Tibial artery (tissue), 4 donors: ENCODE measurements around the gene PERCC1.

ENCODE experiments used
- DNase-seq, 2 donors: peaks; one replicate each; pipeline ENCODE4 v3.0.0-alpha.2; 2019
- H3K27ac ChIP-seq, 2 donors: fragments of 200-600 bp; sonication (generic) in 1 of 2; 1 replicate in 1 of 2; 2 replicates in 1 of 2; pipeline ENCODE4 v1.5.1; 2018 to 2019; ENCODE audit warnings: mild to moderate bottlenecking in 1 of 2
- H3K27me3 ChIP-seq, 2 donors: fragments of 200-600 bp; sonication (generic) in 1 of 2; one replicate each; pipeline versions ENCODE4 v1.5.1 to v1.6.0; 2016 to 2019
- H3K36me3 ChIP-seq, 3 donors: fragments of 200-600 bp; sonication (generic) in 2 of 3; one replicate each; pipeline ENCODE4 v1.5.1; 2016 to 2019; ENCODE audit warnings: mild to moderate bottlenecking in 2 of 3
- H3K4me1 ChIP-seq, 4 donors: fragments of 200-600 bp; sonication (generic) in 2 of 4; 1 replicate in 3 of 4; 2 replicates in 1 of 4; pipeline ENCODE4 v1.5.1; 2016 to 2019
- H3K4me3 ChIP-seq, 2 donors: fragments of 200-600 bp; sonication (generic) in 1 of 2; 1 replicate in 1 of 2; 2 replicates in 1 of 2; pipeline ENCODE4 v1.5.1; 2018 to 2019; ENCODE audit warnings: mild to moderate bottlenecking in 2 of 2
- H3K9me3 ChIP-seq, 3 donors: fragments of 200-600 bp; sonication (generic) in 1 of 3; one replicate each; pipeline ENCODE4 v1.5.1; 2016 to 2019
- CTCF ChIP-seq, 2 experiments: fragments of 200-600 bp in 1 of 2; fragments of 450-650 bp in 1 of 2; IDR thresholded peaks; one replicate each; pipeline ENCODE4 v1.5.1; 2017 to 2019; ENCODE audit warnings: antibody characterized with exemption in 2 of 2, mild to moderate bottlenecking in 1 of 2, moderate library complexity in 1 of 2
- intact Hi-C: fragments of 100-400 bp; cut with DNase I; formaldehyde crosslinking; loops from one replicate; pipeline ENCODE4 v1.15.0; 2023; ENCODE audit warnings: low total_unique reads

Gene PERCC1

GRCh38 chr16:1450841-1451240 lies 20.0 kb downstream of the PERCC1 start:
- Histone ChIP-seq H3K27ac (no peak overlapping the region), H3K36me3 (peaks cover 74 to 100% (median 100%) of the 10 kb centered on the region in 3 donors), H3K4me1 (no peaks in the 10 kb centered on the region), H3K9me3 (no peaks in the 10 kb centered on the region), H3K4me3 (no peak overlapping the region), H3K27me3 (no peaks in the 10 kb centered on the region)
- TF ChIP-seq CTCF (IDR thresholded peaks at IDR 0.05) = no peak
- no peak for DNase-seq
- intact Hi-C loops = no loop called here

GRCh38 chr16:1451702-1452392 lies 21.0 kb downstream of the PERCC1 start:
- Histone ChIP-seq H3K27ac (no peak overlapping the region), H3K36me3 (peaks cover 67 to 100% (median 98%) of the 10 kb centered on the region in 3 donors), H3K4me1 (no peaks in the 10 kb centered on the region), H3K4me3 (no peak overlapping the region), H3K27me3 (no peaks in the 10 kb centered on the region), H3K9me3 (no peaks in the 10 kb centered on the region)
- intact Hi-C loops = no loop called here
- TF ChIP-seq CTCF (IDR thresholded peaks at IDR 0.05) = no peak
- no peak for DNase-seq

- Histone ChIP-seq H3K4me3 (no peak overlapping the region), H3K9me3 (no peaks in the 10 kb centered on the region), H3K27me3 (no peaks in the 10 kb centered on the region), H3K4me1 (no peaks in the 10 kb centered on the region), H3K36me3 (peaks cover 65 to 100% (median 98%) of the 10 kb centered on the region in 3 donors), H3K27ac (no peak overlapping the region)
- no peak for TF ChIP-seq CTCF (IDR thresholded peaks at IDR 0.05)
- intact Hi-C loops = no loop called here
- DNase-seq = no peak
Measured at GRCh38 chr16:1452530-1452929, 21.7 kb downstream of the PERCC1 start.

- TF ChIP-seq CTCF (IDR thresholded peaks at IDR 0.05) = no peak
- H3K36me3 ChIP-seq = peaks cover 67 to 100% (median 98%) of the 10 kb centered on the region in 3 donors
Measured at GRCh38 chr16:1453316-1453715, 22.4 kb downstream of the PERCC1 start.

GRCh38 chr16:1454561-1454960 lies 23.7 kb downstream of the PERCC1 start:
- H3K4me1 ChIP-seq = no peaks in the 10 kb centered on the region
- no peaks in the 10 kb centered on the region for H3K9me3 ChIP-seq
- TF ChIP-seq CTCF (IDR thresholded peaks at IDR 0.05) = no peak
- H3K27ac ChIP-seq = no peak overlapping the region
- H3K4me3 ChIP-seq = no peak overlapping the region
- intact Hi-C loops = no loop called here
- no peak for DNase-seq
- H3K27me3 ChIP-seq = no peaks in the 10 kb centered on the region
- H3K36me3 ChIP-seq = peaks cover 63 to 95% (median 93%) of the 10 kb centered on the region in 3 donors

More at GRCh38 chr16:1453316-1453715, 22.4 kb downstream of the PERCC1 start:
- Histone ChIP-seq H3K9me3 (no peaks in the 10 kb centered on the region), H3K27me3 (no peaks in the 10 kb centered on the region), H3K27ac (no peak overlapping the region), H3K4me1 (no peaks in the 10 kb centered on the region), H3K4me3 (no peak overlapping the region)
- intact Hi-C loops = no loop called here
- DNase-seq = no peak
